Kidney epithelial cell (primary cell): Measurements from ENCODE around the gene WDR5B. TPM values are rescaled to one million over a fixed set of nuclear protein-coding genes. Genes with fewer than 3 reads are reported as not detected.
"Not testable (repeated sequence)": the region's sequence is repeated elsewhere in the genome, so short reads cannot be mapped to it uniquely, and the experiment has no call there.

Experiments
- DNase-seq: peaks from one replicate; pipeline ENCODE4 v3.0.0-alpha.2; 2010; ENCODE audit warnings: low read depth
- H3K27me3 ChIP-seq: 2 replicates; pipeline ENCODE4 v1.6.0; 2011; ENCODE audit warnings: low read length; ENCODE audit not compliant: control insufficient read depth, insufficient read depth
- H3K36me3 ChIP-seq: 2 replicates; pipeline ENCODE4 v1.5.1; 2011; ENCODE audit warnings: low read length; ENCODE audit not compliant: control insufficient read depth, insufficient read depth
- H3K4me3 ChIP-seq: 2 replicates; pipeline ENCODE4 v1.5.1; 2011; ENCODE audit warnings: low read depth, mild to moderate bottlenecking, control low read depth, low read length
- total RNA-seq: library from RNA; depleted of rRNA; stranded (reverse); fragments of >200 nt; gene quantifications from 2 replicates; pipeline ENCODE4 v1.2.3, GENCODE V29; 2015
- TF ChIP-seq, protein P1 (sequence below): IDR thresholded peaks from 2 replicates; pipeline ENCODE4 v1.5.1; 2011; ENCODE audit warnings: mild to moderate bottlenecking, moderate library complexity, low read length, control low read depth, inconsistent platforms; ENCODE audit not compliant: insufficient read depth, poor library complexity, severe bottlenecking

The WDR5B gene
- total RNA-seq, 1 donor from 2014 or later = 4.9 TPM

DNA sequence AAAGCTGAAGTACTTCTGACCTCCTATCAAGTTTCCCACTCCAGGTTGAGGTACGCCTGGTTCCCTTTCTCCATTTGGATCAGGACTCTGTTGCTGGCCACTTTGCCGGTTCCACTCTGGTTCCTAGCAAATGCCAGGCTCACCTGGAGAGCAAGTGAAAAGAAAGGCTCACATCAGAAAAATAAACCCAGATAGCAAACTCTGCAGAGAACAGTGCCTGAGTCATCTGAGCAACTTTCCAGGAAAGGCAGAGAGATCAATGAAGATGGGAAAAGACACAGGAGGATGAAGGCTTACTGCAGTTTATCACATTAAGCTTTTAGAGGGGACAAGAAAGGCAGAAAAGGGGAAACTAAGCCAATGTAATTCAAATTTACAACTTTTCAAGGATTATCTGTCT, 41.8 kb upstream of the WDR5B start:
- Histone ChIP-seq H3K27me3 (no peaks in the 10 kb centered on the region), H3K4me3 (no peak overlapping the region), H3K36me3 (no peaks in the 10 kb centered on the region)
- DNase-seq = no peak
- TF ChIP-seq, protein P1, sequence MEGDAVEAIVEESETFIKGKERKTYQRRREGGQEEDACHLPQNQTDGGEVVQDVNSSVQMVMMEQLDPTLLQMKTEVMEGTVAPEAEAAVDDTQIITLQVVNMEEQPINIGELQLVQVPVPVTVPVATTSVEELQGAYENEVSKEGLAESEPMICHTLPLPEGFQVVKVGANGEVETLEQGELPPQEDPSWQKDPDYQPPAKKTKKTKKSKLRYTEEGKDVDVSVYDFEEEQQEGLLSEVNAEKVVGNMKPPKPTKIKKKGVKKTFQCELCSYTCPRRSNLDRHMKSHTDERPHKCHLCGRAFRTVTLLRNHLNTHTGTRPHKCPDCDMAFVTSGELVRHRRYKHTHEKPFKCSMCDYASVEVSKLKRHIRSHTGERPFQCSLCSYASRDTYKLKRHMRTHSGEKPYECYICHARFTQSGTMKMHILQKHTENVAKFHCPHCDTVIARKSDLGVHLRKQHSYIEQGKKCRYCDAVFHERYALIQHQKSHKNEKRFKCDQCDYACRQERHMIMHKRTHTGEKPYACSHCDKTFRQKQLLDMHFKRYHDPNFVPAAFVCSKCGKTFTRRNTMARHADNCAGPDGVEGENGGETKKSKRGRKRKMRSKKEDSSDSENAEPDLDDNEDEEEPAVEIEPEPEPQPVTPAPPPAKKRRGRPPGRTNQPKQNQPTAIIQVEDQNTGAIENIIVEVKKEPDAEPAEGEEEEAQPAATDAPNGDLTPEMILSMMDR = no peak

DNA sequence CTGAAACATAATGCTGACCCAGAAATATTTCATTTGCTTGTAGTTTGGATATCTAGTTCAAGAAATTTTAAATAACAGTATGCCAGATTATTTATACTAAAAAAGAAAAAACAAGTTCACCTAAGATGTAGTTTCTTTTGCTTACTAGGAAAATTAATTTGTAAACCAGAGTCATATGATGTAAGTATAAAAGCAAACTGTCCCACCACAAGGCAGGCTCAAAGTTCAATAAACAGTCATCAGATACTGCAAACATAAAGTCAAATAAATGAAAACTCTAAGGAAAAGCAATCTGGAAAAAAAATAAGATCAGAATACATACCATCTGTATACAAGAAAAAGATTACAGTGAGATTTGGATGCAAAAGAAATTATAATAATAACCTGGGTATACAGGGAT, 40.2 kb upstream of the WDR5B start:
- Histone ChIP-seq H3K4me3 (no peak overlapping the region), H3K27me3 (no peaks in the 10 kb centered on the region), H3K36me3 (no peaks in the 10 kb centered on the region)
- TF ChIP-seq, protein P1 = no peak
- DNase-seq = no peak

DNA sequence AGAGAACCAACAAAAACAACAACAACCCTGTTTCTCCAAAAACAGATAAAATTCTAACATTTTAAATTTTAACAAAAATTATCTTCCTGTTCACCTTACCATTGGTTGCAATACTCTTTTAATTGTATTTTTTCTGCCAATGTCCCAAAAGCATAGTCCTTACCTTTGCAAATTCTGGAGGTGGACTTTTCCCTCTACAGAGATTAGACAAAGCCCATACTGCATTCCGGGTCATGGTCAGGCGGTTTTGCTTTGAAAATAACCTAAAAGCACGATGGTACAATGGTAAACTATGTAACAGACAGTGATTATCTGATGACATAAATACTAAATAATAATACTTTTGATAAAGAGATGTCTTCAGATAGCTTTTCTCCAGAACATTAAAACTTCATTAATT, 35.5 kb upstream of the WDR5B start:
- Histone ChIP-seq H3K4me3 (no peak overlapping the region), H3K36me3 (no peaks in the 10 kb centered on the region)

DNA sequence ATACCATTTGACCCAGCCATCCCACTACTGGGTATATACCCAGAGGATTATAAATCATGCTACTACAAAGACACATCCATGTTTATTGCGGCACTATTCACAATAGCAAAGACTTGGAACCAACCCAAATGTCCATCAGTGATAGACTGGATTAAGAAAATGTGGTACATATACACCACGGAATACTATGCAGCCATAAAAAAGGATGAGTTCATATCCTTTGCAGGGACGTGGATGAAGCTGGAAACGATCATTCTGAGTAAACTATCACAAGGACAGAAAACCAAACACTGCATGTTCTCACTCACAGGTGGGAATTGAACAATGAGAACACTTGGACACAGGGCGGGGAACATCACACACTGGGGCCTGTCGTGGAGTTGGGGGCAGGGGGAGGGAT, 32.4 kb upstream of the WDR5B start:
- not testable (repeated sequence) for H3K36me3 ChIP-seq, H3K27me3 ChIP-seq, DNase-seq

More for the DNA sequence above, 35.5 kb upstream of the WDR5B start:
- TF ChIP-seq, protein P1 = no peak
- no peak for DNase-seq
- no peaks in the 10 kb centered on the region for H3K27me3 ChIP-seq

DNA sequence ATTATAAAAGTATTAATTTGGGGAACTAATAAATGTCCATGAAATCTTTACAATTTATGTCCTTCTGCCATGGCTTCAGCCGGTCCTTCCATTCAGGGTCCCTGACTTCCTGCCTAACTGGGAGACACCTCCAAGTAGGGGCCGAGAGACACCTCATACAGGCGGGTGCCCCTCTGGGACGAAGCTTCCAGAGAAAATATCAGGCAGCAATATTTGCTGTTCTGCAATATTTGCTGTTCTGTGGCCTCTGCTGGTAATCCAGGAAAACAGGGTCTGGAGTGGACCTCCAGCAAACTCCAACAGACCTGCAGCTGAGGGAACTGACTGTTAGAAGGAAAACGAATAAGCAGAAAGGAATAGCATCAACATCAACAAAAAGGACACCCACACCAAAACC, 28.6 kb upstream of the WDR5B start:
- DNase-seq, H3K27me3 ChIP-seq, H3K36me3 ChIP-seq, H3K4me3 ChIP-seq: not testable (repeated sequence)

More for the DNA sequence above, 32.4 kb upstream of the WDR5B start:
- not testable (repeated sequence) for H3K4me3 ChIP-seq

DNA sequence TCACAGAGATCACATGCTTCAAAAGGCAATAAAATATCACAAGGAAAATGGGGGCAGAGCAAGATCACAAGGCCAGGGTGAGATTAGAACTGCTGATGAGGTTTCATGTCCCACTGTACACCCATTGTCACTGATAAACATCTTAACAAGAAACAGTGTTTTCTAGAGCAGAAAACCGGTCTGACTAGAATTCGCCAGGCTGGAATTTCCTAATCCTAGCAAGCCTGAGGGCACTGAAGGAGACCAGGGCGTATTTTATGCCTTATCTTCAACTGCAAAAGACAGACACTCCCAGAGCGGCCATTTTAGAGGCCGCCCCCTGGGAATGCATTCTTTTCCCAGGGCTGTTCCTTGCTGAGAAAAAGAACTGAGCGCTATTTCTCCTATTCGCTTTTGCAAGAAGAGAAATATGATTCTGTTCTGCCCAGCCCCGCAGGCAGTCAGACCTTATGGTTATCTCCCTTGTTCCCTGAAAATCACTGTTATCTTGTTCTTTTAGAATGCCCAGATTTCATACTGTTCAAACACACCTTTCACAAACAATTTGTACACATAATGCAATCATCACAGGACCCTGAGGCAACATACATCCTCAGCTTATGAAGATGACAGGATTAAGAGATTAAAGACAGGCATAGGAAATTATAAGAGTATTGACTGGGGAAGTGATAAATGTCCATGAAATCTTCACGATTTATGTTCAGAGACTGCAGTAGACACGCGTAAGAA, 28.1 kb upstream of the WDR5B start:
- not testable (repeated sequence) for H3K4me3 ChIP-seq, H3K27me3 ChIP-seq, H3K36me3 ChIP-seq, DNase-seq

DNA sequence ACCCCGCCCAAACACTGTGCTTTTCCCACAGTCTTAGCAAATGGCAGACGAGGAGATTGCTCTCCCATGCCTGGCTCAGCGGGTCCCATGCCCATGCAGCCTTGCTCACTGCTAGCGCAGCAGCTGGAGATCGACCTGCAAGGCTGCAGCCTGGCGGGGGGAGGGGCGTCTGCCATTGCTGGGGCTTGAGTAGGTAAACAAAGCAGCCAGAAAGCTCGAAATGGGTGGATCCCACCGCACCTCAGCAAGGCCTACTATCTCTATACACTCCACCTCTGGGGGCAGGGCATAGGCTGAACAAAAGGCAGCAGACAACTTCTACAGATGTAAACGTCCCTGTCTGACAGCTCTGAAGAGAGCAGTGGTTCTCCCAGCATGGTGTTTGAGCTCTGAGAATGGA, 27.2 kb upstream of the WDR5B start:
- Histone ChIP-seq H3K27me3 (no peaks in the 10 kb centered on the region), H3K4me3 (no peak overlapping the region), H3K36me3 (no peaks in the 10 kb centered on the region)
- no peak for DNase-seq
- TF ChIP-seq, protein P1 = no peak
